ENCODE data around the gene STMN3.
"Not testable (repeated sequence)": the region's sequence is repeated elsewhere in the genome, so short reads cannot be mapped to it uniquely, and the experiment has no call there.

Gene STMN3

GRCh38 chr20:63635431-63636141 lies 17.6 kb downstream of the STMN3 start:
- DNase-seq (ENCODE audit: low spot score): no peak

- no peak for DNase-seq (ENCODE audit: low spot score)
These were observed 19.5 kb downstream of the STMN3 start for GRCh38 chr20:63633732-63634131.

GRCh38 chr20:63631426-63631825 lies 21.8 kb downstream of the STMN3 start:
- not testable (repeated sequence) for DNase-seq (ENCODE audit: low spot score)

GRCh38 chr20:63630956-63631355 lies 22.3 kb downstream of the STMN3 start:
- DNase-seq (ENCODE audit: low spot score): not testable (repeated sequence)

- no peak for DNase-seq (ENCODE audit: low spot score)
These were observed 24.8 kb downstream of the STMN3 start for GRCh38 chr20:63628246-63628975.

GRCh38 chr20:63627751-63628245 lies 25.4 kb downstream of the STMN3 start:
- DNase-seq (ENCODE audit: low spot score): no peak

- DNase-seq (ENCODE audit: low spot score): peak; percentile 97
These were observed 26.0 kb downstream of the STMN3 start for GRCh38 chr20:63627129-63627750.

- peak; percentile 79 for DNase-seq (ENCODE audit: low spot score)
These were observed 26.6 kb downstream of the STMN3 start, which contains the start of gene GMEB2 for GRCh38 chr20:63626424-63627128. Gene GMEB2, minus strand, starts transcription at chr20:63627101. Its CDS starts 7,704 bp downstream, at chr20:63619397.

GRCh38 chr20:63625771-63626423 lies 27.3 kb downstream of the STMN3 start:
- peak; percentile 40 for DNase-seq (ENCODE audit: low spot score)

GRCh38 chr20:63624486-63624885 lies 28.7 kb downstream of the STMN3 start:
- no peak for DNase-seq (ENCODE audit: low spot score)

- DNase-seq (ENCODE audit: low spot score): no peak
These were observed 30.5 kb downstream of the STMN3 start for GRCh38 chr20:63622732-63623131.

- no peak for DNase-seq (ENCODE audit: low spot score)
These were observed 31.1 kb downstream of the STMN3 start for GRCh38 chr20:63622096-63622495.

- no peak for DNase-seq (ENCODE audit: low spot score)
These were observed 32.2 kb downstream of the STMN3 start for GRCh38 chr20:63620991-63621390.

- no peak for DNase-seq (ENCODE audit: low spot score)
These were observed 33.7 kb downstream of the STMN3 start for GRCh38 chr20:63619505-63619904.

GRCh38 chr20:63619086-63619485 lies 34.1 kb downstream of the STMN3 start:
- no peak for DNase-seq (ENCODE audit: low spot score)

- DNase-seq (ENCODE audit: low spot score): no peak
These were observed 34.8 kb downstream of the STMN3 start for GRCh38 chr20:63618291-63618980.

- DNase-seq (ENCODE audit: low spot score): no peak
These were observed 35.4 kb downstream of the STMN3 start for GRCh38 chr20:63617876-63618265.

GRCh38 chr20:63617092-63617875 lies 35.9 kb downstream of the STMN3 start:
- DNase-seq (ENCODE audit: low spot score): no peak

GRCh38 chr20:63613863-63614594 lies 39.2 kb downstream of the STMN3 start:
- DNase-seq (ENCODE audit: low spot score): not testable (repeated sequence)

Measured in germinal center (tissue), 1 donor.